HPDE6-E6E7 (cell line): ENCODE data around the gene TOMM40.
"Not testable (repeated sequence)": the region's sequence is repeated elsewhere in the genome, so short reads cannot be mapped to it uniquely, and the experiment has no call there.

ENCODE experiments used
- DNase-seq: peaks from one replicate; pipeline ENCODE4 v3.0.0; 2011; ENCODE audit warnings: missing footprints; ENCODE audit errors: extremely low spot score

Gene TOMM40

GRCh38 chr19:44891016-44891882 is at the start of gene TOMM40:
Gene TOMM40, plus strand, starts transcription at chr19:44891254. Its CDS starts 162 bp downstream, at chr19:44891416.
- peak; percentile 97 for DNase-seq

- no peak for DNase-seq
These were observed 45.8 kb upstream of the TOMM40 start for GRCh38 chr19:44845286-44845611.

GRCh38 chr19:44845612-44846454 is 45.2 kb upstream of the TOMM40 start, which contains the start of gene NECTIN2:
Gene NECTIN2, plus strand, starts transcription at chr19:44846297. Its CDS starts 229 bp downstream, at chr19:44846526.
- peak; percentile 98 for DNase-seq

DNA sequence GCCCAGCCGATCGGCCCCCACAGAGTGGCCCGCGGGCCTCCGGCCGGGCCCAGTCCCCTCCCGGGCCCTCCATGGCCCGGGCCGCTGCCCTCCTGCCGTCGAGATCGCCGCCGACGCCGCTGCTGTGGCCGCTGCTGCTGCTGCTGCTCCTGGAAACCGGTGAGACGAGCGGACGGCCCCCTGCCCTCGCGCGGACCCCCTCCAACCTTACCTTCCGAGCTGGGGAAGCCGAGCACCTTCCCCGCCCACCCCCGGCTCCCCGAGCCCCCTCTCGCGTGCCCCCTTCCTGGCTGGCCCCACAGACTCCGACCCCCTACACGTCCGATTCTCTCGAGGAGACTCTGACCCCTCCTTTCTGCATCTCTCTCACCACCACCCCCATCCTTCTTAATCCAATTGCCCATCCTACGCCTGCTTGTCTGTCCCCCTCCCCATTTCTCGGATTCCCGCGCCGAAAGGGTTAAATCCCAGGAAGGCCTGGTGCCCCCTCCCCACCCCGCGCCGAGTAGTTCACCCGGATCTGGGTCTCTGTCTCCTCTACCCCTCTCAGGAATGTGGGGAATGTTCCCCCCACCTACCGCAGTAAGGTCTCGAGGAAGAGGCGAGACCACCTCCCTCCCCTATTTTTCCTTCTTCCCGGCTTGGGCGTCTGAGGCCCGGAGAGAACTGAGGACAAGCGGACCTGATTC is 44.5 kb upstream of the TOMM40 start:
- no peak for DNase-seq

- peak; percentile 53 for DNase-seq
These were observed 43.7 kb upstream of the TOMM40 start for GRCh38 chr19:44847144-44848035.

GRCh38 chr19:44848036-44848811 is 42.8 kb upstream of the TOMM40 start:
- no peak for DNase-seq

DNA sequence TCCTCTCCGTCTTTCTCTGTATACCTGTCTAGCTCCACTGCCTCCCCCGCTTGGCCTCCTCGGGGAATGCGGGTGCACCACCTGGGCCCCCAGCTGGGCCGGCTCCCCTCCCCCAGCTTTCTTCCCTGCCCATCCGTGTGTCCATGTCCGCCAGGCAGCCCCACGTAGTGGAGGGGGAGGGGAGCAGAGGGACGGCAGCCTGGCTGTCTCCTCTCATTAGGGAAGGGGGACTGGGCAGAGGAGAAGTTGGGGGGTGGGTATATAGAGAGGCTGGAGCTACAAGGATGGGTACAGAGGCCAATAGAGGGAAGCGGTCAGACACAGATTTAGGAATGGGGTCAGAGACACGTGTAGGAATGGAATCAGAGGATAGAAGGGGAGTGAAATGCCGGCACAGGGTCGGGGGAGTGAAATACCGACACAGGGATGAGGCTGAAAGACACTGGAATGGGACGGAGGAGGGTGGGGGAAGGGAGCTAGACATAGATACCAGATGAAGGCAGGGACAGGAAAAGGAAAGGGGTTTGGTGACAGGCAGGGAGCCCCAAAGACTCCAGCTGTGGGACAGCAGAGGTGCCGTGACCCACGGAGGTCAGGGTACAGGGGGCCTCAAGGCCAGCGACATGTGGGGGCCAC is 42.1 kb upstream of the TOMM40 start:
- no peak for DNase-seq

- no peak for DNase-seq
These were observed 40.4 kb upstream of the TOMM40 start for GRCh38 chr19:44850641-44851109.

GRCh38 chr19:44851427-44851826 is 39.6 kb upstream of the TOMM40 start:
- DNase-seq = no peak

GRCh38 chr19:44855606-44856005 is 35.4 kb upstream of the TOMM40 start:
- DNase-seq = no peak

DNA sequence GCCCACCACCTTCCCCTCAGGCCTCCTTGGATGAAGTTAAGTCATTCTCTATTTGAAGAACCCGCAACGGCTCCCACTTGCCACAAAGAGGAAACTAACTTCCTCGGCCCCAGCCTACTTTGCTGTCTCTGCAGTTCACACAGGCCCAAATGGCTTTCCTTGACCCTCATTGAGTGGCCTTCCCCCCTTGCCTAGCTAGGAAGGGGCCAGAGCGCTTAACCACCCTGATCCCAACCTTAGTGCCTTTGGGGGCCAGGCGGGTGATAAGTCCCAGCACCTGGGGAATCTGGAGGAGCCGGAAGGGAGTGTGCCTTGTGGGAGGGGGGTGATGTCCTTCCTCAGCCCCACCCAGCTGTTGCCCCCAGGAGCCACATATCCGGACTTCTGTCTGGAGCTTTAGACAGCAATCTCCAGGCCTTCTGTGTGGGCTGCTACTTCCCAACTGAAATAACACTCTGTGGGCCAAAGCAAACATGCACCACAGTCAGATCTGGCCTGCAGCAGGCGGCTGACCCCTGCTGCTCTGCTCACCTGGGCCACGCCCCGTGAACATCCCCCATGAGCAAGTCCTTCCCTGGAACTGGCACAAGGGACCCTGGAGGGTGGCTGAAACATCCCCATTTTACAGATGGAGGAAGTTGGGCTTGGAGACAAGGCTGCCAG is 34.5 kb upstream of the TOMM40 start:
- DNase-seq = no peak

GRCh38 chr19:44857837-44858236 is 33.2 kb upstream of the TOMM40 start:
- DNase-seq = no peak

- not testable (repeated sequence) for DNase-seq
These were observed 29.5 kb upstream of the TOMM40 start for GRCh38 chr19:44861576-44861975.

DNA sequence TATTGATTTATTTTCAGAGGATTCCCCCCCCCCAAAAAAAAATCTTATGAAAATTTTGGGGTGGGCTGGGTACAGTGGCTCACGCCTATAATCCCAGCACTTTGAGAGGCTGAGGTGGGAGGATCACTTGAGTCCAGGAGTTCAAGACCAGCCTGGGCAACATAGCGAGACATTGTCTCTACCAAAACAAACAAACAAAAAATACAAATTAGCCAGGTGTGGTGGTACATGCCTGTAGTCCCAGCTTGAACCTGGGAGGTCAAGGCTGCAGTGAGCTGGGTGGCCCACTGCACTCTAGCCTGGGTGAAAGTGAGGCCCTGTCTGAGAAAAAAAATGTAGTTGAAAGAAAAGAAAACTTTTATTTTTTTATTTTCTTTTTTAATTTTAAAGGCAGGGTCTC is 27.1 kb upstream of the TOMM40 start:
- DNase-seq = no peak

- DNase-seq = no peak
These were observed 25.8 kb upstream of the TOMM40 start for GRCh38 chr19:44865196-44865767.

DNA sequence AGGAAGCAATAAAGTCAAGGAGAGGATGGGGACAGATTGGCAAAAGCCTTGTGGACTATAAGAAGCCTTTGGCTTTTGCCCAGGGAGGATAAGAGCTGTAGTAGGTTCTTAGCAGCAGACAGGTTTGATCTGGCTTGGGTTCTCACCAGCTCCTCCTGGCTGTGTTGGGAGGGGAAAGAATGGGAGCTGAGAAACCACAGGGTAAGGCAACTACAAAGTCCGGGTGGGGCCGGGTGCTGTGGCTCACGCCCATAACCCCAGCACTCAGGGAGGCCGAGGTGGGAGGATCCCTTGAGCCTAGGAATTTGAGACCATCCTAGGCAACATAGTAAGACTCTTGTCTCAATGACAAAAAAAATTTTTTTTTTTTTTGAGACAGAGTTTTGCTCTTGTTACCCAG is 24.4 kb upstream of the TOMM40 start:
- no peak for DNase-seq

DNA sequence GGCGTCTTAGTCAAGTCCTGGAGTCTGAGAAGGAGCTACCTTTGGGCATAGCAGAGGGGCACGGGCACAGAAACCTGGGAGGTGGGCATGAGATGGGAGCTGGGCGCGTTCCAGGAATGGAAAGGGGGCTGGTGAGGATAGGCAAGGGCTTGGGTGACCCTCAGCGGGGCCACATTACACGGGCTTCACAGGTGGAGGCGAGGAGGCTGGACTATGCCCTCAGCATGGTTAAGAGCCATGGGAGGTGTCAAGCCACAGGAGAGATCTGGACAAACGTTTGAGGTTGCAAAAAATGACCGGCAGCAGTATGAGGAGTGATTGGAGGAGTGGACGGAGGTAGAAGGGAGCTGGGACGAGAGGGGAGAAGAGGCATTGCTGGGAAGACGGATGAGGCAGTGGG is 23.5 kb upstream of the TOMM40 start:
- no peak for DNase-seq

DNA sequence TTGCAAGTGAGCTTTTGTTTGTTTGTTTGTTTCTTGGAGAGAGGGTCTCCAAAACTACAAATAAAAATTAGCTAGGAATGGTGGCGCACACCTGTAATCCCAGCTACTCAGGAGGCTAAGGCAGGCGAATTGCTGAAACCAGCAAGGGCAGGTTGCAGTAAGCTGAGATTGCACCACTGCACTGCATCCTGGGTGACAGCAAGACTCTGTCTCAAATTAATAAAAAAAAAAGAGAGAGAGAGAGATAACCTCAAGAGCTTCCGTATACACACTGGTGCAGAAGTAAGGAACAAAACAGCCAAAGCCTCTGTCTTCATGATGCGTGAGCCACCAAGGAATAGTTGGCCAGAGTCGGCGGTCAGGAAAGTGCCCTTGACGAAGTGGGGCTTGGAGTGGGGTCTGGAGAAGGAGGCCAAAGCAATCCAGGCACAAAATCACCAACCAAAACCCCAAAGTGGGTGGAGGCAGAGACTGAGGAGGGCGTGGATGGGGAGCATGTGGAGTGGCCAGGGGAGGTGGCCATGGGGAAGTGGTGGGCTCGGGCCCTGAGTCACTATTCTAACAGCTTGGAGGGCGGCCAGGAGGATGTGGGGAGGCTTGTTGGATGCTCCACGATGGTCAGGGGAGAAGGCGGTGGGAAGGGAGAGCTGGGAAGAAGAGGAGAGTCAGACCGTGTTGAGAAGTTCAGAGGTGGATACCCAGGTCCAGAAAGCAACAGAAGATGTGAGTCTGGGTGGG is 21.2 kb upstream of the TOMM40 start:
- no peak for DNase-seq
